Hindlimb muscle (tissue), 1 donor: ENCODE data around the gene DDX4. TPM values are rescaled to one million over a fixed set of nuclear protein-coding genes. Genes with fewer than 3 reads are reported as not detected.
"Not testable (repeated sequence)": the region's sequence is repeated elsewhere in the genome, so short reads cannot be mapped to it uniquely, and the experiment has no call there.

ENCODE experiments used
- DNase-seq: peaks from one replicate; pipeline ENCODE4 v3.0.0-alpha.2; 2013
- polyA plus RNA-seq: library from polyadenylated mRNA; unstranded; fragments of 120-200 nt; gene quantifications from one replicate; pipeline ENCODE4 v1.2.1, GENCODE V29; 2013; ENCODE audit not compliant: insufficient read length

DDX4 gene
- polyA plus RNA-seq, 1 donor, result 0.23 TPM

DNA sequence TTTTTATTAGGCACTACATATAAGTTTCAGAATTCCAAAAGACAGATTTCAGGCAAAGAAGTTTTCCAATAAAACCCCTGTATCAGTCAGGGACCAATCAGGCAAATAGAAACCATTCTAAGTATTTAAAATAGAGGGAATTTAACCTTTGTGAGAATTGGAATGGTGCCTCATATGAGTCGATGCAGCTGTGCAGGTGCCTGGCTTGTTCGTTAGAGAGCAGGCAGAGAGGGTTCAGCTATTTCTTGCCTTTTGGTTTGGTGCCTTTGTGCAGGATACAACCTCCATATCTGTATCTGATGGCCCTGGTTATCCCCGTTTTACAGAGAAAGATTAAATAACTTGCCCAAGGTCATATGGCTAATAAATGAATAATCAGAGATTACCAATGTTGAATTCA is 6.0 kb upstream of the DDX4 start:
- DNase-seq, result no peak

DNA sequence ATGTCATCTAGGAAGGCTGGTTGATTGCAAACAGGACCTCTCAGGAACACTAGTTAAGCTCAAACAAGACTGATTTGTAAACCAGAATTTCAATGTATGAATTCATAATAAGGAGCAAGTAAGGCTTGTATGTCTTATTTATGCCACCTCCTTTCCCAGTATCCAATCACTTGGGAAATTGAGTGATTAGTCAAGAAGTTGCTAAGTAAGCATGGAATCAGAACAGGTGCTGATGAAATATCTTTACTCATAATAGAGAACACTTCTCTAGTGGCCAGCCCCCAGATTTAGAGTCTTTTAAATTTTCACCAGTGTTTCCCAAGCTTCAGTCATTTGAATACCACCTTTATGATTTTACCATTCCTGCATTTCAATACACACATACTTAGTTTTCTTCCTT is 5.3 kb upstream of the DDX4 start:
- DNase-seq, result no peak

DNA sequence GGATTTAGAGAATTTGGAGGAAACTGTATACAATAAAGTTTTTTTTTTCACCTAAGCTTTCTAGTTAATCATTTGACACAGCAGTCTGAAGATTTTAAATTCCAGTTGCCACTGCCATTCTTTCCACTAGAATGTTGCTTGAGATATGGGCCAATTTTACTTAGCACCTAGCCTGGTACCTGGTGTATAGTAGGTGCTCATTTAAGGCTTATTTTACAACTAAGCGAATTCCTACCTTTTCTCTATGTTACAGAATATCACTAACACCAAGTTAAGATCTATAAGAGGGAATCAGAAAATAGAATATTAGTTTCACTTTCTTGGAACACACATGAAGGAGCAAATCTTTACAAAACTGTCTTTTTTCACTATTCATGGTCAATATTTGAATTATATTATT is 3.2 kb upstream of the DDX4 start:
- DNase-seq, result no peak

DNA sequence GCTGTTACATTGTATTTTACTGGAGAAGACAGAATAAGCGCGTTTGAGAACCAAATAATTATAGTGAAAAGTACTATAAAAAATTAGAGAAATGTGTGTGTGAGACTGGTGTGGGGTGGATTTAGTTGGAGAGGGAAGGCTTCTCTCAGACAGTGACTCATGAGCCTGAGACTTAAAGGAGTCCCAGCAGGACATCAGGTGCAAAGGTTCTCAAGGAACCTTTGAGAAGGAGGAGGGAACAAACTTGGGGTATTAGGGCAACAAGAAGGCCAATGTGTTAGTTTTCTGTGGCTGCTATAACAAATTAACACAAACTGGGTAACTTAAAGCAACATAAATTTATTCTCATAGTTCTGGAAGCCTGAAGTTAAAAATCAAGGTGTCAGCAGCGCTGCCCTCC is 4.9 kb downstream of the DDX4 start:
- DNase-seq, result no peak

DNA sequence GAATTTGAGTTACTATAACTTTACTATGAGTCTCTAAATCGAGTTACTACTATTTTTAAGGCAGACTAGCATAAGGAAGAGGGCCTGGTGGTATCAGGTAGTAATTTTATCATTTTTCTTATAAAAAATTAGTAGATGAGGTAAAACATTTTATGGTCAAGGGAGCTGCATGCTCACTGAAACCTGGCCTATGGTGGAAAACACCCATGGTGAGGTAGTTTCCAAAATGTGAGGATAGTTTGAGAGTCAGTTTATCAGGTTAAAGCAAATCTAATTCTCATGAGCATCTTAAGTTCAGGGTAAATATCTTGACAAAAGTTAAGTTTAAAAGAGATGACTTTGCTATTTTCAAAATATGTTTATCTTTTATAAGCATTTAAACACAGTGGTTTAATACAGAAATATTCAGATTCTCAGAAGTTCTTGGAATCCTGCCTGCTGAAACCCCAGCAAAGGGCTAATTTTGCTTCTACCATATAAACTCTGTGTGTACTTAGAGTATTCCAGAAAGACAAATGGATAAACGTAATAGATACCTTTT is 10.0 kb downstream of the DDX4 start:
- DNase-seq, result no peak

DNA sequence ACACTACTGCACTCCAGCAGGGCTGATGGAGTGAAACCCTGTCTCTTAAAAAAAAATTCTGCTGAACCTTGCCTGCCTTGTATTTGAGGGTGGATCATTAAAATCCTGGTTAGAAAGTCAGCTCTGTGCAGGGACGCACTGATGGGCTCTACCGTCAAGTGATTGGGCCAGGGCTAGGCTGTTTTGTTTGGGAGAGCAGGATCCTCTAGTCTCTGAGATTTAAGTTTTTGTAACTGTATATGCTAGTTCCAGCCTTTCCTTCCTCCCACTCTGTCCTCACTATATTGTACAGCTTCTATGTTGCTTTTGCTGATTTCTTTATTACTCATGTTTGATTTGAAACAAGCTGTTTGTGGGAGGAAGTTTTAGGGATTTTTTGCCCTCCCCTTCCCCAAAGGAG is 11.5 kb downstream of the DDX4 start:
- no peak for DNase-seq

DNA sequence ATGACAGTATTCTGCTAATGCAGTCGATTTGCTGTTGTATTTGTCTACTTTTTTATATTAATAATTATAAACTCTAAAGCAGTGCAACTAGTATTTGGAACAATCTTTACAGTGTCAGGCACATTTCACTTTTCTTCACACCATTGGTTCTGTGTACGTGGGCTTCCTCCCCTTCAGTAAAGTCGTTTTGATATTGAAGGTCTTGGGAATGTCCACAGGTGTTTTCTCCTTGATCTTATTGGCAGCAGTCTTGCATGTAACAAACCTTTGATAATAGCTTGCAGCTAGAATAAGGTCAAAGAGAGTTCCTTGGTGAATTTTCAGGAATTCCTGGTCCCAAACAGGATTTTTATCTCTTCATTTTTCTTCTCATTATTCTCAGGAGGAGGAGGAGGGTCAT is 12.2 kb downstream of the DDX4 start:
- DNase-seq, result no peak

DNA sequence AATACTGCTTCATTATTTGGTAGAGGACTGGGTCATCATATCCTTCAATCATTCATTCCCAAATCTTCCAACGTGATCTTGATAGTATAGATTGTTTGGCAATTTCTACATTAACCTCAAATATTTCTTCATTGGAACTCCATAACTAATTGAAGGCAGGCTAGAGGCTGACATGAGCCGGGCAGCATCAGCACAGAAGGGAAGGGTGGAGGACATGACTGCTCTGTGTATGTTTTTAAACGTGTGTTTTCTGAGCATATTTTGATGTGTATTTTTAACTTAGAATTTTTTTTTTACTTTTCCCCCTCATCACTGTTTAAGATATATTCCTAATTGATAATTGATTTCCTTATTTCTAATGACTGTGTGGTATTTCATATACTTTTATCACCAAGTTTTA is 12.6 kb downstream of the DDX4 start:
- DNase-seq, result no peak

DNA sequence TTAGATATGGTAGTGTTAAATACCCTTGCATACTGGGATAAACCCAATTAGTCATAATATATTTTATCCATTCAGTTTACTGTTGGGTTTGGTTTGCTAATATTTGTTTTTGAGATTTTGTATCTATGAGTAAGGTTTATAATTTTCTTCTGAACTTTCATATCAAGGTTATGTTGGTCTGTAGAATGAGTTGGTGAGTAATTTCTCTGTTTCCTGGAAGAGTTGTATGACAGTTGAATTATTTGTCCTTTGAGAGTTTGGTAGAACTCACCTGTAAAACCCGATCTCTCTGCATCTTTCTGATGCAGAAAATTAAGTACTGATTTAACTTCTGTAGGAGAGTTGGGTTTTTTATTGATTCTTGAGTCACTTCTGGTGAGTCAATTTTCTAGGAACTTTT is 20.4 kb downstream of the DDX4 start:
- DNase-seq, result no peak

DNA sequence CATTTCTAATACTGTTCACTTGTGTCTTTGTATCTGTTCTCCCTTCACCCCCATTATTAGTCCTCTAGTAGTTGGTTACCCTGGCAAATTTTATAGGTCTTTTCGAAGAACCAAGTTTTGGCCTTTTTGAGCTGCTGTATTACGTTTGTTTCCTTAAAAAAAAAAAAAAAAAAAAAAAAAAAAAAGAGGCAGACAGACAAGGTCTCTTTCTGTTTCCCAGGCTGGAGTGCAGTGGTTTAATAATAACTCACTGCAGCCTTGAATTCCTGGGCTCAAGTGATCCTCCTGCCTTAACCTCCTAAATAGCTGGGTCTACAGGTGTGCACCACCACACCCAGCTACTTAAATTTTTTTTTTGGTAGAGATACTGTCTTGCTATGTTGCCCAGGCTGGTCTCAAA is 20.9 kb downstream of the DDX4 start:
- no peak for DNase-seq

DNA sequence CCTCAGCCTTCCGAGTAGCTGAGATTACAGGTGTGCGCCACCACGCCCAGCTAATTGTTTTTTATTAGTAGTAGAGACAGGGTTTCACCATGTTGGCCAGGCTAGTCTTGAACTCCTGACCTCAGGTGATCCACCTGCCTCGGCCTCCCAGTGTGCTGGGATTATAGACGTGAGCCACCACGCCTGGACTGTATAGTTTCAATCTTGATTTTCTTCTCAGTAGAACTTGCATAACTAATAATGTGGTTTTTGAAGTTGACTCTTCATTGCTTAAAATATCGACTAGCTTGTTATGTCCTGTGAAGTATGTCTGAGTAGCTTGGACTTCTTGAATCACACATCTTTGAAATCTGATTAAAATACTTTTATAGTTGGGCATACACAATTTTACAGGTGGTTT is 23.9 kb downstream of the DDX4 start:
- not testable (repeated sequence) for DNase-seq

DNA sequence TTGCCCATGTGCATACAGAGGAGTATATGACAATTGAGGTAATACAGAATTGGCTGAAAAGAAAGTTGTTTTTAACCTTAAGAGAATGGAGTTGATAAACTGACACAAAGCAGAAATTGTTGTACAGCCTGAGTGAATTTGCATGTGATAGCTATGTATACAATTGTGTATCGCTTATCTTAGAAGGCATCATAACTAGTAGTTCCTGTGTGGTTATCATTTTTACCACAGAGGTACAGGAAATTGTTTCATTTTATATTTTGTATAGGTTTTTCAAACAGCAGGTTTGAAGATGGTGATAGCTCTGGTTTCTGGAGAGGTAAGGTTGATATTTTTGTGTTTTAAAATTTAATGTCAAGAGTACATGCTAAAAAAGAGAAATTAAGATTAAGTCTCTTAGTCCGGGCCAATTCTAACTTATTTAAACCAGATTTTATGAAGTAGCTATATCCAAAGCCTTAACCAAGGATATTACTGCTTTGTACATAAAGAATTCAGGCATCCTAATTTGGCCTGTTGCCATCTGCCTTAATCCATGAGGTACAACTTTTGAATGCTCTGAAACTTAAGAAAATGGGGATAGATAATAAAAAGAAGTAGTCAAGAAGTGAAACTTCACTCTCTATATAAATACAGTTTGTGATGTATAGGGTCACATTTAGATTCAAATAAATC is 26.0 kb downstream of the DDX4 start:
- DNase-seq, result no peak

DNA sequence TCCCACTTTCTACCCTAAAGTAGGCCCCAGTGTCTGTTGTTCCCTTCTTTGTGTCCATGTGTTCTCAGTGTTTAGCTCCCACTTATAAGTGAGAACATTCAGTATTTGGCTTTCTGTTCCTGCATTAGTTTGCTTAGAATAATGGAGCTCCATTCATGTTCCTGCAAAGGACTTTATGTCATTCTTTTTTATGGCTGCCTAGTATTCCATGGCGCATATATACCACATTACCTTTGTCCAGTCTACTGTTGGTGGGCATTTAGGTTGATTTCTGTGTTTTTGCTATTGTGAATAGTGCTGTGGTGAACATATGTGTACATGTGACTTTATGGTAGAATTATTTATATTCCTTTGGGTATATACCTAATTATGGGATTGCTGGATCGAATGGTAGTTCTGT is 30.4 kb downstream of the DDX4 start:
- no peak for DNase-seq

DNA sequence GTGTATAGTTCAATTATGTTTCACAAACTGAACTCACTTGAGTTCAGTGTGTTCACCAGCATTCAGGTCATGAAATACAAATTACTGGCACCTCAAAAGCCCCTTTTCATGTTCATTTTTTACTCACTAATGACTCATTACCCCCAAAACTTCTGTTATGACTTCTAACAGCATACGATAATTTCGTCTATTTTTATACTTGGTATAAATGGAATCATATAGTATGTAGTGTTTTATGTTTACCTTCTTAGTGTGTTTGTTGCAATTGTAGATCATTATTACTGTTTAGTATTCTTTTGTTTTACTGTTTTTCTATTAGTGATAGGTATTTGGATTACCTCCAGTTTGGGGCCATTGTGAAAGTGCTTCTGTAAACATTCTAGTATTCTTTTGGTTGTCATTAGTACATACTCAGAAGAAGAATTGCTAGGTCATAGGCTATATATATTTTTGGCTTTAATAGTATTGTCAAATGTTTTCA is 33.4 kb downstream of the DDX4 start:
- no peak for DNase-seq

DNA sequence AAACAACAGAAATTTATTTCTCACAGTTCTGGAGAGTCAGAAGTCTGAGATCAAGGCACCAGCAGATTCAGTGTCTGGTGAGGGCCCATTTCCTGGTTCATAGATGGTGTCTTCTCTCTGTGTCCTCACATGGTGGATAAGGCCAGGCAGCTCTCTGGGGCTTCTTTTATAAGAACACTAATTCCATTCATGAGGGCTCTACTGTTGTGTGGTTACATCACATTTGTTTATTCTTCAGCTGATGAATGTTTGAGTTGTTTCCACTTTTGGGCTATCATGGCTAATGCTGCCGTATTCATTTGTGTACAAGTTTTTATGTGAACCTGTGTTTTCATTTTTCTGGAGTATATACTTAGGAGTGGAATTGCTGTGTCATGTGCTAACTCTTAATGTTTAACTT is 35.2 kb downstream of the DDX4 start:
- DNase-seq, result no peak

DNA sequence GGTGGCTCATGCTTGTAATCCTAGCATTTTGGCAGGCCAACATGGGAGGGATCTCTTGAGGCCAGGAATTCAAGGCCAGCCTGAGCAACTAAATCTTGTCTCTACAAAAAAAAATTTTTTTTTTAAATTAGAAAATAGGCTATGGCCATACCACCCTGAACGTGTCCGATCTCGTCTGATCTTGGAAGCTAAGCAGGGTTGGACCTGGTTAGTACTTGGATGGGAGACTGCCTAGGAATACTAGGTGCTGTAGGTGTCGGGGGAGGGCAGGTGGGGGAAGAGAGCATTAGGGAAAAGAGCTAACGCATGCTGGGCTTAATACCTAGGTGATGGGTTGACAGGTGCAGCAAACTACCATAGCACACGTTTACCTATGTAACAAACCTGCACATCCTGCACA is 39.5 kb downstream of the DDX4 start:
- no peak for DNase-seq

DNA sequence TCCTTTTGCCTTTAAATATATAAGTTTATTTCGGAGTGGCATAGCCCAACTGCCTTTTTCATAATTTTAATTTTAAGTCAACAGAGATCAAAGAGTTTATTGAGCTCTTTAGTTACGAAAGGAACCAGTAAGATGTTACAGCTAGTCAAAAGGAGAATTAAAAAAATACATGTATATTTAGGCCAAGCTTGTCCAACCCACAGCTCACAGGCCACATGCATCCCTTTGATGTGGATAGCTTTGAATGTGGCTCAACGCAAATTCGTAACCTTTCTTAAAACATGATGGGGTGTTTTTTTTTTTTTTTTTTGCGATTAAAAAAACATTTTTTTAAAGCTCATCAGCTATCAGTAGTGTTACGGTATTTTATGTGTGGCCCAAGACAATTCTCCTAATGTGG is 63.1 kb downstream of the DDX4 start:
- no peak for DNase-seq

DNA sequence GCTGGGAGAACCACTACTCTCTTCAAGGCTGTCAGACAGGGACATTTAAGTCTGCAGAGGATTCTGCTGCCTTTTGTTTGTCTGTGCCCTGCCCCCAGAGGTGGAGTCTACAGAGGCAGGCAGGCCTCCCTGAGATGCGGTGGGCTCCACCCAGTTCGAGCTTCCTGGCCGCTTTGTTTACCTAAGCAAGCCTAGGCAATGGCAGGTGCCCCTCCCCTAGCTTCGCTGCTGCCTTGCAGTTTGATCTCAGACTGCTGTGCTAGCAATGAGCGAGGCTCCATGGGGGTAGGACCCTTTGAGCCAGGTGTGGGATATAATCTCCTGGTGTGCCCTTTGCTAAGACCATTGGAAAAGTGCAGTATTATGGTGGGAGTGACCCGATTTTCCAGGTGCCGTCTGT is 71.0 kb downstream of the DDX4 start:
- not testable (repeated sequence) for DNase-seq

DNA sequence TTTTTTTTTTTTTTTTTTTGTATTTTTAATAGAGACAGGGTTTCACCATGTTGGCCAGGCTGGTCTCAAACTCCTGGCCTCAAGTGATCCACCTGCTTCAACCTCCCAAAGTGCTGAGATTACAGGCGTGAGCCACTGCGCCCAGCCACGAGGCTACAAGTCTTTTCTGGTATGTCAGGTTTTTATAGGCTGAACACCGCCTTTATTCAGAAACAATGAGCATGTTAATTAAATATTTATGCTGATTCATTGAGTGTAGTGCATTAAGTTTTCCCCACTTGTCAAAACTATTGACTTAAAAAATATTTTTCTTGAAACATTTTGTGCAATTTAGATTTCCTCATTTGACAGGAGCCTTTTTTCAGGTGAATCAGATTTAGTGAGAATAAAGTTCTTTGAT is 78.1 kb downstream of the DDX4 start:
- DNase-seq, result not testable (repeated sequence)

DNA sequence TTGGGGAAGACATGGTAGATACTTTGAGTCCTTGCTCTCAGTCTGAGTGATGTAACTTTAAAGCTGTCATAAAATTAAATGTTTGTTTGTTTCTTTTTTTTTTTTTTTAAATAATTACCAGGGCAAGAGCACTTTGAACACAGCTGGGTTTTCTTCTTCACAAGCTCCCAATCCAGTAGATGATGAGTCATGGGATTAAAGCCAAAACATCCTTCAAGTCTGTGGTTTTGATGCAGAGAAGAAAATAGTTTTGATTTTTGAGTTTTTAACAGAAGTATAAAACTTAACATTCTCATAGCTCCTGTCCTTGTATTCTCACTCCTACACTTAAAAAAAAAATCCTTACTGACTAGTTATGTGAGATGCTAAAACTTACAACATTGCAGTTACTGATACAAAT is 78.5 kb downstream of the DDX4 start:
- DNase-seq, result no peak

DNA sequence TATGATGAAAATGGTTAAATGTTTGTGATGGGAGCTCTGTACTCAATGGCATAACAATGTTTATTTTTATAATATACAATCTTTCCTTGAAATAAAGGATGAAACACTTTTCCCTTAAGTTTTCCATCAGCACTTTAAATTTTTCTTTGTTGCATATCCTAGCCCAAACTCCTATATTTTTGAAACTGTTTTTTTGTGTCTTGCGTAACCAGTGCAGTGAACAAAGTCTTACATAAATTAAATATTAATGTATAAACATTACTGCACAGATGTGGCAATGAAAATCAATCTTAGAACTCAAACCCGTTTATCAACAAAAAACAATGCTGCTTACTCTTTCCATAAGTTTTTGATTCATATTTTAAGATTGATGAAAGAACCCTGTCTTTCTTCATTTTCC is 79.2 kb downstream of the DDX4 start:
- DNase-seq, result no peak

DNA sequence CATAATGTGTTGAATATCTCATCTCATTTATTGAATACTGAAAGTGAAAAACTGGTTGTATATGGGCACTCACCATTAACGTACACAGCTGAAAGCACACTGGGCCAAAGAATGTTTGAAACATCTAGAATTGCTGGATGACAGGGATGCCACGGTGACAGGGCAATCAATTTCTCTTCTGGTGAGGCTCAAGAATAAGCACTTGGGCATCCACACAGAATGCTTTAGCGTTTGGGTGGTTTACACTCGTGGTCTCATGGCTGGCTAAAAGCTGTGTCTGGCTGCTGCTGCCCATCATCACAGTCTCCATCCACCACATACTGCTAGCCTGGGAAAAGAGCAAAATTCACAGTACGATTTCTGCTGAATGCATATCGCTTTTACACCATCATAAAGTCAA is 82.6 kb downstream of the DDX4 start:
- no peak for DNase-seq

DNA sequence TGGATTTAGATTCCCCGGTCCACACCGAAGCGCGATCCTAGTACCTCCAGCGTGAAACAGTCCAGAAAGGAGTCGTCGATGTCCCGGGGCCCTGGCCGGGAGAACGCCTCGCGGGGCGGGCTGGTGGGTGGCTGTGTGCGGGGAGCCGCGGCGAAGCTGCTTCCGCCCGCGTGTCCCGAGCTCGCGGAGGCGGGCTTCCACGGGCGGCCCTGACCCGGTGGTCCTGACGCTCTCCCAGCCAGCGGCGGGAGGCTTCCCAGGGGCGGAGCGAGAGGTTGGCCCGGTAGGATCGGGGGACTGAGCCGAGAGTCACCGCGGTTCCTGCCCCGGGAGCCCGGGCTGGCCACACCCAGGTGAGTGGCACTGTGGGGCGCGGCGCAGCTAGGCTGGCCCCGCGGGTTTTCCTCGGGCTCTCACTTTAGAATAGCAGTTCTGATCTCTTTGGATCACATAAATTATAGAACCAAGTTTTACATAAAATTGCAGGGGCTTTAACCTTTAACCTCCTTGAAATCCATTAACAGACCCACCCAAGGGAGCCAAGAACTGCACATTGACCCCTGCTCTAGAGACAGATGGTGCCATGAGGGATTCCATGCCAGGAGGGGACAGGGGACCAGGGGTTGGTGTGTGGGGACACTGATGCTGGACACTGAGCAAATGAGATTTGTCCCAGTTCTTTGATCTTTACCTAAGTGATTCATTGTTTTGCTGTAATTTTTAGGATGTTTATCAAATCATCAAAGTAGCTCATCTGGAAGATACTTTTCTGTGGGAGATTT is 84.1 kb downstream of the DDX4 start:
- peak; percentile 29 for DNase-seq

DNA sequence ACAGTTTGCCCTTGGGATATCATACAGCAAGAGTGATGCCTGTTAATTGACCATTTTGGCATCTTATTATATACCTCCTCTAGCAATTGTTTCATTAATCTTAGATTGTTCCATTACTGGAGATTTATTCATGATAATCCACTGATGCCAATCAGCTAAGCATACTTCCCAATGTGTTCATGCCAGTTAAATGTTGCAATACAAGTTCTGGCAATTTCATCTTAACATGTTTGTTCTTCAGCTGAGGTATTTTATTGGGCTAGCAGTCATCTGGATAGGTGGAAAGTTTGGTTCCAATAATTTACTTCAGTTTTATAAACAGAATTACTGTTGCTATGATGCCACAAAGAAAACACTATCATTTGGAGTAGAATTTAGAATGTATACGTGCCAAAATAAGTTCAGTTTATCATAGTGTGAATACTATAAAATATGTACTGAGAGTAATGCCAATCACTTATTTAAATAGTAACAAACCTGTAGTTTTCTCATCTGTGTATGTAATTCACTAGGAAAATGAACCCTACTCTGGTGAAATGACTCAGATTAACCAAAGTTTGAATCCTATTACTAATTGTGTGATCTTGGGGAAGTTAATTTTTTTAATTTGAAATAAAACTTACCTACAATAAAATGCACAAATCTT is 85.4 kb downstream of the DDX4 start:
- DNase-seq, result no peak
